GM12878 (cell line): ENCODE results near the gene DLG1. TPM values are rescaled to one million over a fixed set of nuclear protein-coding genes. Genes with fewer than 3 reads are reported as not detected.

ENCODE experiments used
- ATAC-seq: fragments of 200-7000 bp; cut with Tn5 transposase; 3 replicates; pipeline ENCODE4 v1.9.1; 2020; ENCODE audit warnings: mild to moderate bottlenecking, moderate library complexity
- BruUV-seq: library from RNA; stranded (reverse); fragments of 400-500 nt; replicated peaks from 2 replicates; lab custom pipeline; 2021; lab: Mats Ljungman, UMichigan
- CTCF ChIA-PET: fragments of 300-600 bp; sonication (Branson Sonifier 250); formaldehyde crosslinking; extraction: SDS; loops from one replicate; lab custom pipeline; 2021; ENCODE audit warnings: inconsistent platforms; lab: Yijun Ruan, JAX
- POLR2A ChIA-PET: fragments of 350-600 bp; formaldehyde crosslinking; extraction: SDS; loops from one replicate; lab custom pipeline; 2021; ENCODE audit warnings: inconsistent platforms; lab: Charles Lee
- RAD21 ChIA-PET: fragments of 300-600 bp; sonication (Branson Sonifier 250); formaldehyde crosslinking; loops from one replicate; lab custom pipeline; 2023; ENCODE audit warnings: antibody characterized with exemption; ENCODE audit not compliant: unreplicated experiment; lab: Charles Lee
- SMC1A ChIA-PET: fragments of 300-600 bp; sonication (Branson Sonifier 250); formaldehyde crosslinking; loops from one replicate; lab custom pipeline; 2023; ENCODE audit not compliant: unreplicated experiment, uncharacterized antibody; lab: Charles Lee
- DNase-seq: peaks from one replicate; pipeline ENCODE4 v3.0.0-alpha.2; 2011; ENCODE audit warnings: low read depth, low spot score
- FAIRE-seq: peaks from 3 replicates; lab custom pipeline; 2011; peaks lifted over from hg19 to GRCh38; lab: Jason Lieb, UNC
- H2AFZ ChIP-seq: 2 replicates; pipeline ENCODE4 v1.6.0; 2011; ENCODE audit warnings: low read depth, low read length, control low read depth; ENCODE audit not compliant: control insufficient read depth
- H3K27ac ChIP-seq: 2 replicates; pipeline ENCODE4 v1.5.1; 2011; ENCODE audit warnings: control low read depth; ENCODE audit not compliant: control insufficient read depth, insufficient read depth
- H3K27me3 ChIP-seq, 2 experiments: replicated peaks in 1 of 2; 2 replicates each; pipeline versions ENCODE4 v1.6.0 to v1.6.1; 2011; ENCODE audit warnings: low read length in 1 of 2; ENCODE audit not compliant: control insufficient read depth in 2 of 2, insufficient read depth in 2 of 2
- H3K36me3 ChIP-seq, 2 experiments: 2 replicates each; pipeline ENCODE4 v1.5.1; 2011; ENCODE audit warnings: low read length in 1 of 2; ENCODE audit not compliant: control insufficient read depth in 2 of 2, insufficient read depth in 2 of 2
- H3K4me1 ChIP-seq: 2 replicates; pipeline ENCODE4 v1.6.1; 2011; ENCODE audit warnings: mild to moderate bottlenecking, low read length, moderate library complexity, mixed read lengths; ENCODE audit not compliant: control insufficient read depth, insufficient read depth
- H3K4me2 ChIP-seq: 2 replicates; pipeline ENCODE4 v1.6.0; 2011; ENCODE audit warnings: control low read depth; ENCODE audit not compliant: control insufficient read depth, insufficient read depth
- H3K4me3 ChIP-seq: fragments of 200-600 bp; sonication (generic); 2 replicates; pipeline ENCODE4 v1.5.1; 2016
- H3K79me2 ChIP-seq: 2 replicates; pipeline ENCODE4 v1.6.0; 2011; ENCODE audit warnings: low read length; ENCODE audit not compliant: control insufficient read depth, insufficient read depth
- H3K9ac ChIP-seq: 2 replicates; pipeline ENCODE4 v1.8.0; 2011; ENCODE audit warnings: low read length, control low read depth, mixed read lengths; ENCODE audit not compliant: control insufficient read depth, insufficient read depth
- H3K9me3 ChIP-seq: replicated peaks from 3 replicates; pipeline ENCODE4 v1.5.1; 2011; ENCODE audit warnings: mild to moderate bottlenecking, low read length; ENCODE audit not compliant: control insufficient read depth, insufficient read depth
- H4K20me1 ChIP-seq: 2 replicates; pipeline ENCODE4 v1.6.0; 2011; ENCODE audit not compliant: control insufficient read depth, insufficient read depth
- CREB1 ChIP-seq: IDR thresholded peaks from 2 replicates; pipeline ENCODE4 v1.6.1; 2012; ENCODE audit warnings: low read depth, mild to moderate bottlenecking, inconsistent platforms
- DPF2 ChIP-seq: fragments of 450-650 bp; IDR thresholded peaks from 2 replicates; pipeline ENCODE4 v1.6.1; 2017; ENCODE audit warnings: mild to moderate bottlenecking
- HDGF ChIP-seq: fragments of 450-650 bp; IDR thresholded peaks from 2 replicates; pipeline ENCODE4 v1.6.1; 2016; ENCODE audit warnings: antibody characterized with exemption
- IKZF2 ChIP-seq, 2 experiments: fragments of 450-650 bp; IDR thresholded peaks; 2 replicates each; pipeline ENCODE4 v1.6.1; 2017; ENCODE audit warnings: mild to moderate bottlenecking in 2 of 2, moderate library complexity in 2 of 2
- KLF5 ChIP-seq: fragments of 450-650 bp; IDR thresholded peaks from 2 replicates; pipeline ENCODE4 v1.6.1; 2014; ENCODE audit warnings: mild to moderate bottlenecking; ENCODE audit not compliant: partially characterized antibody
- MTA2 ChIP-seq: fragments of 450-650 bp; IDR thresholded peaks from 2 replicates; pipeline ENCODE4 v1.6.1; 2016; ENCODE audit warnings: low read depth, mild to moderate bottlenecking, moderate library complexity
- MXI1 ChIP-seq: fragments of 150-350 bp; IDR thresholded peaks from 2 replicates; pipeline ENCODE4 v1.6.1; 2011; ENCODE audit warnings: low read depth, mild to moderate bottlenecking, inconsistent platforms, low read length, improper control_type of control experiment
- NR2C2 ChIP-seq: IDR thresholded peaks from 2 replicates; pipeline ENCODE4 v1.6.1; 2011; ENCODE audit warnings: borderline replicate concordance, low read depth; ENCODE audit not compliant: control insufficient read depth, insufficient read length
- RUNX3 ChIP-seq: IDR thresholded peaks from 2 replicates; pipeline ENCODE4 v1.6.1; 2012; ENCODE audit warnings: low read length, inconsistent platforms
- SPI1 ChIP-seq: IDR thresholded peaks from 2 replicates; pipeline ENCODE4 v1.6.1; 2011; ENCODE audit warnings: low read depth, mild to moderate bottlenecking, low read length, moderate library complexity, borderline replicate concordance; ENCODE audit not compliant: insufficient read depth
- SREBF1 ChIP-seq: IDR thresholded peaks from 2 replicates; pipeline ENCODE4 v1.6.1; 2012; ENCODE audit warnings: mild to moderate bottlenecking, low read length
- SREBF2 ChIP-seq: IDR thresholded peaks from 2 replicates; pipeline ENCODE4 v1.6.1; 2012; ENCODE audit warnings: mild to moderate bottlenecking, low read length
- SRF ChIP-seq, 2 experiments: IDR thresholded peaks; 2 replicates each; pipeline ENCODE4 v1.6.1; 2011; ENCODE audit warnings: low read depth in 2 of 2, low read length in 2 of 2, mild to moderate bottlenecking in 1 of 2, moderate library complexity in 1 of 2
- TAF1 ChIP-seq: IDR thresholded peaks from 2 replicates; pipeline ENCODE4 v1.6.1; 2011; ENCODE audit warnings: mild to moderate bottlenecking, low read depth, low read length, borderline replicate concordance
- TARDBP ChIP-seq: IDR thresholded peaks from 2 replicates; pipeline ENCODE4 v1.6.1; 2016; ENCODE audit warnings: borderline replicate concordance
- ZNF207 ChIP-seq: fragments of 450-650 bp; IDR thresholded peaks from 2 replicates; pipeline ENCODE4 v1.6.1; 2014; ENCODE audit warnings: antibody characterized with exemption, mild to moderate bottlenecking, borderline replicate concordance
- ZNF217 ChIP-seq: fragments of 450-650 bp; IDR thresholded peaks from 2 replicates; pipeline ENCODE4 v1.6.1; 2017; ENCODE audit warnings: antibody characterized with exemption, mild to moderate bottlenecking
- WGBS: methylation state at CpG from one replicate; pipeline ENCODE4 v1.1.6; 2016; ENCODE audit warnings: low lambda C conversion rate; ENCODE audit not compliant: insufficient replicate concordance, insufficient coverage; ENCODE audit errors: missing lambda C conversion rate; 5-methylcytosine and 5-hydroxymethylcytosine counted together
- in situ Hi-C: fragments of 300-500 bp; cut with MboI; formaldehyde crosslinking; loops from 9 replicates; pipeline ENCODE4 v1.14.3; 2018; ENCODE audit warnings: mixed read lengths
- intact Hi-C: fragments of 100-400 bp; cut with micrococcal nuclease; formaldehyde crosslinking; loops from one replicate; pipeline ENCODE4 v1.14.2; 2022; ENCODE audit not compliant: unreplicated experiment
- polyA plus RNA-seq, 11 experiments: library from polyadenylated mRNA; depleted of rRNA in 4 of 11; unstranded in 6 of 11; stranded (reverse) in 5 of 11; fragments of >200 nt; fragmentation: Nextera tagmentation in 4 of 11; fragmentation: Illumina TruSeq in 1 of 11; extraction: Ambion mirVana in 4 of 11; extraction: Trizol in 1 of 11; gene quantifications; 1 replicate in 1 of 11; 2 replicates in 10 of 11; pipeline versions ENCODE4 v1.2.1 to v1.2.3, GENCODE V29; 2011 to 2016; ENCODE audit warnings: inconsistent platforms in 2 of 11, missing spikeins in 2 of 11, low read depth in 1 of 11
- total RNA-seq, 4 experiments: library from RNA; depleted of rRNA in 3 of 4; stranded (reverse); fragments of >200 nt in 3 of 4; fragmentation: Illumina TruSeq in 1 of 4; extraction: Trizol in 1 of 4; gene quantifications; 2 replicates each; pipeline versions ENCODE4 v1.2.1 to v1.2.3, GENCODE V29; 2013 to 2021
- TF ChIP-seq, protein P1 (sequence below): fragments of 450-650 bp; IDR thresholded peaks from 2 replicates; pipeline ENCODE4 v1.6.1; 2018; ENCODE audit warnings: borderline replicate concordance, mild to moderate bottlenecking; ENCODE audit not compliant: partially characterized antibody
- TF ChIP-seq, protein P2 (sequence below): IDR thresholded peaks from 2 replicates; pipeline ENCODE4 v1.6.1; 2012; ENCODE audit warnings: low read depth, low read length, improper control_type of control experiment
- TF ChIP-seq, protein P3 (sequence below): fragments of 150-350 bp; IDR thresholded peaks from 2 replicates; pipeline ENCODE4 v1.6.1; 2014; ENCODE audit warnings: mild to moderate bottlenecking, low read depth, low read length
- TF ChIP-seq, protein P4 (sequence below): IDR thresholded peaks from 2 replicates; pipeline ENCODE4 v1.6.1; 2012; ENCODE audit warnings: low read depth, low read length, improper control_type of control experiment

The DLG1 gene
- total and polyA plus RNA-seq, 10 of the 15 experiments (the other 5 are each of a cell fraction or from before 2014, with no cell fraction given): 9.2 to 63.1 (median 40.1) TPM

DNA sequence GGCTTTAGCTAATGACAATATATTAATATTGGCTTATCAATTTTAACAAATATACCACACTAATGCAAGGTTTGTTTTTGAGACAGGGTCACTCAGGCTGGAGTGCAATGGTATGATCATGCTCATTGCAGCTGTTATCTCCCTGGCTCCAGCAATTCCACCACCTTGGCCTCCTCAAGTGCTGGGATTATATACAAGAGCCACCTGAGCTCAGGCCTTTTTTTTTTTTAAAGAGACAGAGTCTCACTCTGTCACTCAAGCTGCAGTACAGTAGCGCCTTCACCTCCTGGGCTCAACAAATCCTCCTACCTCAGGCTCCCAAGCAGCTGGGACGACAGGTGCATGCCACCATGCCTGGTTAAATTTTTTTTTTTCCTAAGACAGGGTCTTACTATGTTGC lies 11.7 kb downstream of the DLG1 start (continued):
- TF ChIP-seq, protein P1, sequence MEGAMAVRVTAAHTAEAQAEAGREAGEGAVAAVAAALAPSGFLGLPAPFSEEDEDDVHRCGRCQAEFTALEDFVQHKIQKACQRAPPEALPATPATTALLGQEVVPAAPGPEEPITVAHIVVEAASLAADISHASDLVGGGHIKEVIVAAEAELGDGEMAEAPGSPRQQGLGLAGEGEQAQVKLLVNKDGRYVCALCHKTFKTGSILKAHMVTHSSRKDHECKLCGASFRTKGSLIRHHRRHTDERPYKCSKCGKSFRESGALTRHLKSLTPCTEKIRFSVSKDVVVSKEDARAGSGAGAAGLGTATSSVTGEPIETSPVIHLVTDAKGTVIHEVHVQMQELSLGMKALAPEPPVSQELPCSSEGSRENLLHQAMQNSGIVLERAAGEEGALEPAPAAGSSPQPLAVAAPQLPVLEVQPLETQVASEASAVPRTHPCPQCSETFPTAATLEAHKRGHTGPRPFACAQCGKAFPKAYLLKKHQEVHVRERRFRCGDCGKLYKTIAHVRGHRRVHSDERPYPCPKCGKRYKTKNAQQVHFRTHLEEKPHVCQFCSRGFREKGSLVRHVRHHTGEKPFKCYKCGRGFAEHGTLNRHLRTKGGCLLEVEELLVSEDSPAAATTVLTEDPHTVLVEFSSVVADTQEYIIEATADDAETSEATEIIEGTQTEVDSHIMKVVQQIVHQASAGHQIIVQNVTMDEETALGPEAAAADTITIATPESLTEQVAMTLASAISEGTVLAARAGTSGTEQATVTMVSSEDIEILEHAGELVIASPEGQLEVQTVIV: no peak
- TF ChIP-seq ZNF207 (no peak), HDGF (no peak), TAF1 (no peak), MTA2 (no peak)

DNA sequence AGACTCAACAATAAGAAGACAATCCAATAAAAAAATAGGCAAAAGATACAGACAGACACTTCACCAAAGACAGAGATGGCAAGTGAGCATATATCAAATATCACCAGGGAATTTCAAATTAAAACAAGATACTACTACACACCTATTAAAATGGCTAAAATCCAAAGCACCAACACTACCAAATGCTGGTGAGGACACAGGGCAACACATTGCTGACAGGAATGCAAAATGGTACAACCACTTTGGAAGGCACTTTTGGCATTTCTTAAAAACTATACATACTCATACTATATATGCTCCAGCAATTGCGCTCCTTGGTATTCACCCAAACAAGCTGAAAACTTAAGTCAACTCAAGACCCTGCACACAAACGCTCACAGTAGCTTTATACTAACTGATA lies 12.9 kb downstream of the DLG1 start:
- Histone ChIP-seq H3K79me2 (peaks cover 14% of the 10 kb centered on the region), H3K4me2 (no peak overlapping the region), H3K36me3 (peaks cover 3 to 11% of the 10 kb centered on the region in 2 experiments), H4K20me1 (no peaks in the 10 kb centered on the region), H3K4me1 (no peaks in the 10 kb centered on the region), H3K9ac (no peak overlapping the region), H3K27ac (no peak overlapping the region), H2AFZ (no peak overlapping the region), H3K9me3 (no peaks in the 10 kb centered on the region; the same call in 1 of the 3 replicates), H3K4me3 (no peak overlapping the region), H3K27me3 (no peaks in the 10 kb centered on the region)
- DNase-seq (no peak), FAIRE-seq (no peak), ATAC-seq (no peak)
- ChIA-PET RAD21 (interaction anchor here (0.9 kb wide), 1 partner anchor 29 kb away, joined by 3 read pairs; no protein-coding TSS in a partner anchor), POLR2A (no interaction called here), CTCF (no interaction called here), SMC1A (interaction anchor here (0.8 to 2.1 kb wide), 4 partner anchors 8 to 18 kb away, joined by 3 to 6 read pairs (median 4); no protein-coding TSS in a partner anchor)
- intact Hi-C loops (no loop called here), in situ Hi-C loops (no loop called here)
- WGBS: 93% methylated on average over 2 of the region's 2 CpGs
- TF ChIP-seq MTA2: no peak
- TF ChIP-seq ZNF217: no peak
- TF ChIP-seq SRF (IDR thresholded peaks at IDR 0.05; ENCODE audit: low read depth in 2 of 2, low read length in 2 of 2): no peak
- TF ChIP-seq, protein P2, sequence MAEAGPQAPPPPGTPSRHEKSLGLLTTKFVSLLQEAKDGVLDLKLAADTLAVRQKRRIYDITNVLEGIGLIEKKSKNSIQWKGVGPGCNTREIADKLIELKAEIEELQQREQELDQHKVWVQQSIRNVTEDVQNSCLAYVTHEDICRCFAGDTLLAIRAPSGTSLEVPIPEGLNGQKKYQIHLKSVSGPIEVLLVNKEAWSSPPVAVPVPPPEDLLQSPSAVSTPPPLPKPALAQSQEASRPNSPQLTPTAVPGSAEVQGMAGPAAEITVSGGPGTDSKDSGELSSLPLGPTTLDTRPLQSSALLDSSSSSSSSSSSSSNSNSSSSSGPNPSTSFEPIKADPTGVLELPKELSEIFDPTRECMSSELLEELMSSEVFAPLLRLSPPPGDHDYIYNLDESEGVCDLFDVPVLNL: no peak
- no peak for TF ChIP-seq DPF2
- TF ChIP-seq SREBF2: no peak
- TF ChIP-seq NR2C2: no peak
- TF ChIP-seq TARDBP: no peak
- TF ChIP-seq CREB1: no peak
- no peak for TF ChIP-seq IKZF2 (IDR thresholded peaks at IDR 0.05)
- TF ChIP-seq RUNX3: no peak
- TF ChIP-seq MXI1: no peak
- TF ChIP-seq, protein P3, sequence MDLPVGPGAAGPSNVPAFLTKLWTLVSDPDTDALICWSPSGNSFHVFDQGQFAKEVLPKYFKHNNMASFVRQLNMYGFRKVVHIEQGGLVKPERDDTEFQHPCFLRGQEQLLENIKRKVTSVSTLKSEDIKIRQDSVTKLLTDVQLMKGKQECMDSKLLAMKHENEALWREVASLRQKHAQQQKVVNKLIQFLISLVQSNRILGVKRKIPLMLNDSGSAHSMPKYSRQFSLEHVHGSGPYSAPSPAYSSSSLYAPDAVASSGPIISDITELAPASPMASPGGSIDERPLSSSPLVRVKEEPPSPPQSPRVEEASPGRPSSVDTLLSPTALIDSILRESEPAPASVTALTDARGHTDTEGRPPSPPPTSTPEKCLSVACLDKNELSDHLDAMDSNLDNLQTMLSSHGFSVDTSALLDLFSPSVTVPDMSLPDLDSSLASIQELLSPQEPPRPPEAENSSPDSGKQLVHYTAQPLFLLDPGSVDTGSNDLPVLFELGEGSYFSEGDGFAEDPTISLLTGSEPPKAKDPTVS: no peak
- TF ChIP-seq, protein P4, sequence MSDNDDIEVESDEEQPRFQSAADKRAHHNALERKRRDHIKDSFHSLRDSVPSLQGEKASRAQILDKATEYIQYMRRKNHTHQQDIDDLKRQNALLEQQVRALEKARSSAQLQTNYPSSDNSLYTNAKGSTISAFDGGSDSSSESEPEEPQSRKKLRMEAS: no peak
- no peak for TF ChIP-seq SPI1
- no peak for TF ChIP-seq KLF5
- no peak for TF ChIP-seq SREBF1
- BruUV-seq: no TSS peak
